Cortex of kidney (tissue), 1 donor: ENCODE measurements around the gene TTYH3.
"Not testable (repeated sequence)": the region's sequence is repeated elsewhere in the genome, so short reads cannot be mapped to it uniquely, and the experiment has no call there.

Experiments
- DNase-seq: peaks from one replicate; lab custom pipeline; 2025; lab: John Stamatoyannopoulos, UW

The TTYH3 gene, protein sequence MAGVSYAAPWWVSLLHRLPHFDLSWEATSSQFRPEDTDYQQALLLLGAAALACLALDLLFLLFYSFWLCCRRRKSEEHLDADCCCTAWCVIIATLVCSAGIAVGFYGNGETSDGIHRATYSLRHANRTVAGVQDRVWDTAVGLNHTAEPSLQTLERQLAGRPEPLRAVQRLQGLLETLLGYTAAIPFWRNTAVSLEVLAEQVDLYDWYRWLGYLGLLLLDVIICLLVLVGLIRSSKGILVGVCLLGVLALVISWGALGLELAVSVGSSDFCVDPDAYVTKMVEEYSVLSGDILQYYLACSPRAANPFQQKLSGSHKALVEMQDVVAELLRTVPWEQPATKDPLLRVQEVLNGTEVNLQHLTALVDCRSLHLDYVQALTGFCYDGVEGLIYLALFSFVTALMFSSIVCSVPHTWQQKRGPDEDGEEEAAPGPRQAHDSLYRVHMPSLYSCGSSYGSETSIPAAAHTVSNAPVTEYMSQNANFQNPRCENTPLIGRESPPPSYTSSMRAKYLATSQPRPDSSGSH

DNA sequence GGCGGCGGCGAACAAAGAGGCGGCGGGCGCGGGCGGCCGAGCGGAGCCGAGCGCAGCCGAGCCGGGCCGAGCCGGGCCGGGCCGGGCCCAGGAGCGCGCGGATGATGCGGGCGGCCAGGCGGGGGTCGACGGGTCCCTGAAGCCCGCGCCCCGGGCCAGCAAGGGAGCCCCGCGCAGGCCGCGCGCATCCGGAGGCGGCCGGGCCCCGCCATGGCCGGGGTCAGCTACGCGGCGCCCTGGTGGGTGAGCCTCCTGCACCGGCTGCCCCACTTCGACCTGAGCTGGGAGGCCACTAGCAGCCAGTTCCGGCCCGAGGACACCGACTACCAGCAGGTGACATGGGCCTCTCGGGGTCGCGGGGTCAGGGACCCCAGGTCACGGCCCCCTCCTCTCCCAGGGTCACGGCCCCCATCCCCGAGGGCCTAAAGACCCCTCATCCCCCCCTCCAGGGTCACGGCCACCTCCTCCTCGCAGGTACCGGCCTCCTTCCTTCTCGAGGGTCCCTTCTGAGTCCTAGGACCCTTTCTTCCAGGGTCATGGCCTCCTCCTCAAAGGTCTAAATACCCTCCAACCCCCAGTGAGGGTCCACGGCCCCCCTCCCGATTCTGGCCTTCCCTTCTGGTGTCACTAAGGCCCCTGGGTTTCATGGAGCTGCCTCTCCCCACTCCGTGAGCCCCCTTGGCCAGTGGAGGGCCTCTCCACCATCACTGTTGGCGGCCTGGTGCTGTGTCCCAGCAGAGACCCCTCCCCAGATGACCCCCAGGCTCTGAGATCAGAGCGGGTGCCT, at the start of gene TTYH3:
TTYH3 (plus strand) TSS at position 41 of the 787 bp plus-strand sequence; CDS start at position 211, 170 bp downstream.
- DNase-seq: no peak

DNA sequence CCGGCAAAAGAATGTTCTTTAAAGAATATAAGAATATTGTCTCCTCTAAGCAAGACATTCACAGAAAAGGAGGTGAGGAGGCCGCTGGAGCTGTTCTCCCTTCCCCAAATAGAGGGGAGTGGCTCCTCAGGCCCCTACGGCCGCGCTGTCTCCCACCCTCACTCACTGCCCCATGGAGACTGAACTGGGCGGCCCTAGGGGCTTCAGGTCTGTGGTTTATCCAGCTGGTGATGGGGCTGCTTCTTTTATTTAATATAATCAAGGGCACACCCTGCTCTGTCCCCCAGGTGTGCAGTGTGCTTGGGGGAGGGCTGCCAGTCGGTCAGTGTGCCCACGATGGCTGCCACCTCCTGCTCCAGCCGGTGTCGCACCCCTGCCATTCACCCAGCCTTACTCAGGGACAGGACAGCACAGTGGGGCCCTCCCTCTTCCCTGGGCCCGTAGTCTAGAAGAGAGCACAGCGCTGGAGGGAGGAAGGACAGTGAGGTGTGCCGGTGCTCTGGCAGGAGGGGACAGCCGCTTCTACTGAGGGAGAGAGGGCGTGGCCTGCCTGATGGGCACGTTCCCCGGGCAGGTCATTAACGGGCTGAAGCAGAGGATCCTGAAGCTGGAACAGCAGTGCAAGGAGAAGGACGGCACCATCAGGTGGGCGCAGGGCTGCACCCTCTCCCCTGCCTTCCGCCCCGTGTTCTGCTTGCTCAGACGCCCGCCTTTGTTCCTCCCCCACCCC, 49.6 kb upstream of the TTYH3 start:
- no peak for DNase-seq

DNA sequence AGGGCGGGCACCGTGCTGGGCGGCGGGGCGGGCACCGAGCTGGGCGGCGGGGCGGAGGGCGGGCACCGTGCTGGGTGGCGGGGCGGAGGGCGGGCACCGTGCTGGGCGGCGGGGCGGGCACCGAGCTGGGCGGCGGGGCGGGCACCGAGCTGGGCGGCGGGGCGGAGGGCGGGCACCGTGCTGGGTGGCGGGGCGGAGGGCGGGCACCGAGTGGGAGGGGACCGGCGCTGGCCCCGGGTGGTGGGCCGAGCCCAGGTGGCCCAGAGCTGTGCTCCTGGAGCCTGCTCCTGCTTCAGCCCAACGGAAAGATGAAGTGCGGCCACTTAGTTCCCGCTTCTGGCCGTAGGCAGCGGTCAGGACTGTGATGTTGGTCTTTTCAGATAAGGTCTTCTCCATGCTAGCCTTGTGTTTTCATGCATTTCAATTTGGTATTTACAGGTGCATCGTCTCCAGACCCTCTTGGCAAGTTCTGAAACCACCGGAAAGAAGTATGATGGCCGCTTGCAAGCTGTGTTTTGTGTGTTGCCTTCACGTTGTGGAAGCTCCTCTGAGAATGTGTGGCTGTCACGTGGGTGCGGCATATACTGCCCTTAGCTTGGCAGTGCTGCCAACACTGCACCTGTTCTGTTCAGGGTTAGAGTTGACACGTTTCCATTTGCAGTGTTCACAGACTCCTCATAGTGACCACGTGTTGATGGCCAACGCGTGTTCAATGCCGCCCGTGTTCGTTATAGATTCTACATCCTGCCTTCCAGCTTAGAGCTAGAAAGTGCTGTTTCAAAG, 47.8 kb upstream of the TTYH3 start:
- DNase-seq: no peak

DNA sequence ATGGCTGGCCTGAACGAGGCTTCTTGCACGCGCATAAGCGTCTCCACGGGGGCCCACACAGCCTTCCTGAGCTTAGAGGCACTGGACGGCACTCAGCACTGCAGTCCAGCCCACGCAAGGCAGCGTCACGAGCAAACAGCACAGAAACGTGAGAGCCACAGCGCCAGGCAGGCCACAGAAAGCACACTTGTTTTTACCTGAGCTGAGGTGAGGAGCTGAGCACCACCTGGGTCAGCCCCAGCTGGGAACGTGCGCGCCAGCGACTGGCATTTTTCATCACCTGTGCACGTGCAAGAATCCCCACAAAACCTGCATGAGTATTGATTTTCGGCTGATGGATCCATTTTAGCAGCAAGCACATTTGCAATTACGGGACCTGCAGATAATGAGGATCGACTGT, 46.3 kb upstream of the TTYH3 start:
- DNase-seq: no peak

DNA sequence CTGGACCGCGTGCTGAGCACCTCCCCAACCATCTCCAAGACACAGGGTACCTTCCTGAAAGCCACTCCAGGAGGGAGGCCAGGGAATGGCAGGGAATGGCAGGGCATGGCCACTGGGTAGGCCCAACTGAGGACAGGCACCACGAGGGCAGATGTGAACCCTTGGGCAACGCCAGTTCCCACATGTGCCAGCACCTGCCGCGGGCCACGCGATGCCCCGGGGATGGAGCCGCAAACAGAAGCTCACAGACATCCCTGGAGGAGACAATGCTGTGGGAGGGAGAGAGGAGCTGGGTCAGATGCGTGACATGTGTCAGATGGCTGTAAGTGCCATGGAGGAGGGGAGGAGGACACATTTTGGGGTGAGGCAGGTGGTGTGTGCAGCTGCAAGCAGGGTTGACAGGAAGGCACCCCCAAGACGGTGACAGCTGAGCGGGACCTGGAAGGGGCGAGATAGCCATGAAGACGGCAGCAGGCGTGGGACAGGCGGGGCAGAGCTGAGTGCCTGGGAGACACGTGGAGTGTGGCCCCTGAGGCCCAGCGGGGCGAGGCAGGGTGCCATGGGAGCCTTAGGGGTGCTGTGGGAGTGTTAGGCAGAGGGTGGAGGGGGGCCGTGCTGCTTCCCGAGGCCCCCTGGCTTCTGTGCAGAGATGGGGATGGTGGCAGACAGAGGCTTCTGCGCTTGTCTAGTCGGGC, 45.3 kb upstream of the TTYH3 start:
- DNase-seq: no peak

DNA sequence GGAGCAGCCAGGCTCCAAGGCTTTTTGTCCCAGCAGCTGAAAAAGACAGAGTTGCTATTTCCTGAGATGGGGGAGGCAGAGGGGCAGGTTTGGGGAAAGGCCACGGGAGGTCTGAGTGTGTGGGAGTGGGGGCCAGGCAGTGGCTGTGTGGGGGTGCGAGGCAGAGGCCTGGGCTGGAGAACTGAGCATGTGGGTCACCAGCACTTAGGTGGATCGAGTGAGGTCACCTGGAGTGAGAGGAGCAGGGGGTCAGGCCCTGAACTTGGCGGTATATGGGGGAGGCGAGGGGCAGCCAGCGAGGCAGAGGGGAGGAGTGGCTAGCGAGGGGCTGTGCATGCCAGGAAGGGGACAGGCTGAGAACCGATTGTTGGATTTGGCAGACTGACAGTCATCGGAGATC, 44.7 kb upstream of the TTYH3 start:
- DNase-seq: no peak

DNA sequence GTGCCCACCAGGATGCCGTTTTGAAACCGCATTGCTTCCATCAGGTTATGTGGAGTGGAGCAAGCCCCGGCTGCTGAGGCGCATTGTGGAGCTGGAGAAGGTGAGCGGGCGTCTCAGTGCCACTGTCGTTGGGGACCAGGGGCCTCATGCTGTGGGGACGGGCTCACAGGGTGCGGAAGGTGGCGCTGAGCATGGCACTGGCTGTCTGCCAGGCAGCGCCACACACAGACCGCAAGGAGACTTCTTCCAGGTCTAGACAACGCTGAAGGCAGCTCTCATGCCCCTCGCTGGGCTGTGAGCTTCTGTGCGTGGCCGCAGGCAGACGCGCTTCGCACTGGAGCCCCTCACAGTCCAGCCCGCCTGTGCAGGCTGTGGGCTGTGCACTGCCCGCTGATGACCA, 44.0 kb upstream of the TTYH3 start:
- DNase-seq: no peak

DNA sequence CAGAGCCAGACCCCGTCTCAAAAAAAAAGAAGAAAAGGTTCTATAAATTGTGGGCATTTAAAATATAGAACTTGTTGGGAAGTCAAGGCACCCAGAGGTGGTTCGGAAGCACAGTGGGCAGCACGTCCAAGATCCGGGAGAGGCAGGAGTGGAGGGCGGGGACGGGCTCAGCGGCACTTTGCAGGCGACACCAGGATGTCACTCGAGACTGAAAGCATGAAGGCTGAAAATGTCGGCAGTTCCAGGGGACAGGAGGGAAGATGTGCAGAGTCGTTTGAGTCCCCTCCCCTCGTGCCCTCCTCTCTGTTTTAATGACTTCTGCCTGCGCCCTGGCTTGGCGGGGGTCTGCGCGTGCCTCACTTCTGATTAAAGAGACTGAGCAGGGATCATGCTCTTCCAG, 42.4 kb upstream of the TTYH3 start:
- DNase-seq: no peak

DNA sequence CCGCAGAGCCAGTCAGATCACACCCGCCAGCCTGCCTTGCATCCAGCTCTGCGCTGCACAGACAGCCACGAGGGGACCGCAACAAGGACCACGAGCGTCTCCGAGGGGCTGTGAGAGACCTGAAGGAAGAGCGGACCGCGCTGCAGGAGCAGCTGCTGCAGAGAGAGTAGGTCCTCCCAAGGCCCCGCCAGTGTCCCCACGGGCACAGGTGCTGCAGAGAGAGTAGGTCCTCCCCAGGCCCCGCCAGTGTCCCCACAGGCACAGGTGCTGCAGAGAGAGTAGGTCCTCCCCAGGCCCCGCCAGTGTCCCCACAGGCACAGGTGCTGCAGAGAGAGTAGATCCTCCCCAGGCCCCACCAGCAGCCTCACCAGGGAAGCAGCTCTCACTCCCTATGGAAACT, 41.8 kb upstream of the TTYH3 start:
- DNase-seq: not testable (repeated sequence)

DNA sequence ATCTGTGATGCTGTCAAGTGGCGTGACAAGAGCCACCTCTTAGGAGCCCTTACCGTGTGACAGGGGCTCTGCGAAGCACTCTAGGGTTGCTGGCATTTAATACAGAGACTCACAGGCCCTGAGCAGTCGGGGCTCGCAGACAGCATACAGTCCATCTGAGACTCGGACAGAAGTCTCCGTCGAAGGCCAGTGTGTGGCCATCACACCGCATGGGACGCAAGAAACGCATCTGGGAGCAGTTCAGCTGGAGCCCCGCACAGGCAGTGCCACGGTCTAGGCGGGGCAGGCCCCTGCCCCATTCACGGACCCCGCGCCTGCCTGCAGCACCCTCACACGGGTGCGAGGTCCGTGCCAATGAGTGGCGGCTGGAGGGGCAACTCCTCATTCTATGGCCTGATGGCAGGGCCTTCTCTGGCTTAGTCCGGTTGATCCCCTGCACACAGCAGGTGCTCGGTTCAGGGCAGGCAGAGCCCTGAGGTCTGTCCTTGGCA, 39.4 kb upstream of the TTYH3 start:
- DNase-seq: no peak

DNA sequence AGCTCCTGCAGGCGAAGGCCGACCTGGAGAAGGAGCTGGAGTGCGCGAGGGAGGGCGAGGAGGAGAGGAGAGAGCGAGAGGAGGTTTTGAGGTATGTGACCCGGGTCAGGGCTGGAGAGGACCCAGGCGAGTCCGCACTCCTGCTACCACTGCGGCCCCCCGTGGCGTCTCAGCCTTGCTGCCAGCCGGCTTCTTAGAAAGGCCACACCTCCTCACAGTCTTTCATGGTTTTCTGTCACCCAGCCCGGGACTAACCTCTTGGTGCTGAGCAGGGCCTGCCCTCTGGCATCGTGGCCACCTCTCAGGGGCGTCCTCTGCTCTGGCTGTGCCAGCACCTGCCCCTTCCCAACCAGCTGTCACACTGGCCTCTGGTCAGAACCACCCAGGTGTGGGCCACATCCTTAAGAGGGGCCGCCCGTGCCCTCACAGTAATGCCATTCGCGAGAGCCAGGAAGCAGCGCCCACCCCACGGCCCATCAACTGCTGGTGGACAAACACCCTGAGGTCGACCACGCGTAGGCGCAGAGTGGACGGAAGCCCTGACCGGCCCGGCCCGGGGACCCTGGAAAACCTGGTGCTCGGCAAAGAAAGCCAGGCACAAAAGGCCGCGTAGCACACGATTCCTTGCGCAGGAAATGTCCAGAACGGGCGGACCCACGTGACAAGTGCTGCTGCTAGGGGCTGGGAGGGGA, 38.6 kb upstream of the TTYH3 start:
- DNase-seq: no peak

DNA sequence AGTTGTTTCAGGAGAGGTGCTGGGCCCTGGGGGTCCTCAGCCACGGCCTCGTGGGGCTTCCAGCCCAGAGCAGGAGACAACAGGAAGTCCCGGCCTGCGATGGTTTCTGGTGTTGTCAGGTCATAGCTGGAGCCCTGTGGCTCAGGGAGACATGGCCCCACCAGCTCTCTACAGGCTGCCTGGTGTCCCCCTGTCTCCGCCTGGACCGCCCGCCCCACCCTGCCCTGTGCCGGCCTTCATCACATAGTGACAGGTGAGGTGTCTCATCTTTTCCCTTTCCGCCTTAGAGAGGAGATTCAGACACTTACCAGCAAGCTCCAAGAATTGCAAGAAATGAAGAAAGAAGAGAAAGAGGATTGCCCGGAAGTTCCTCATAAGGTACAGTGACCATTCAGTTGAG, 37.2 kb upstream of the TTYH3 start:
- no peak for DNase-seq

DNA sequence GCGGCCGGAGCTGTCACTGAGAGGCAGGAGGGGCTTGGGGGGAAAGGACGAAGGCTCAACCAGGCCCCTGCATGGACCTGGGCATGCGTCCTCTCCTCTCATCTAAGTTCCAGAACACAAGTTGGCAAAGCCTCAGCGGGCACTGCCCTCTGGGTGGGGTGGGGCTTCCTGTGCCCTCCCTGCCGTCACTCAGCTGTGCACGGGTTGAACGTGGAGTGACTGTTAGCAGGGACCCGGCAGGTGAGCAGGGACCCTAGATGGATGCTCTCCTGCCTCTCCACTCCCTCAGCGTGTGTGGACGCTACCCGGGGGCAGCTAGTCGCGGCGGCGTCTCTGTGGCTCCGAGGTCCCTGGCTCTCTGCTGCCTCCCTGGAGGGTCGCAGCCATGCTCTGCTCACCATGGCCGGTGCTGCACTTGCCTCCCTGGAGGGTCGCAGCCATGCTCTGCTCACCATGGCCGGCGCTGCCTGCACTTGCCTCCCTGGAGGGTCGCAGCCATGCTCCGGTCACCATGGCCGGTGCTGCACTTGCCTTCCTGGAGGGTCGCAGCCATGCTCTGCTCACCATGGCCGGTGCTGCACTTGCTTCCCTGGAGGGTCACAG, 36.4 kb upstream of the TTYH3 start:
- DNase-seq: no peak

DNA sequence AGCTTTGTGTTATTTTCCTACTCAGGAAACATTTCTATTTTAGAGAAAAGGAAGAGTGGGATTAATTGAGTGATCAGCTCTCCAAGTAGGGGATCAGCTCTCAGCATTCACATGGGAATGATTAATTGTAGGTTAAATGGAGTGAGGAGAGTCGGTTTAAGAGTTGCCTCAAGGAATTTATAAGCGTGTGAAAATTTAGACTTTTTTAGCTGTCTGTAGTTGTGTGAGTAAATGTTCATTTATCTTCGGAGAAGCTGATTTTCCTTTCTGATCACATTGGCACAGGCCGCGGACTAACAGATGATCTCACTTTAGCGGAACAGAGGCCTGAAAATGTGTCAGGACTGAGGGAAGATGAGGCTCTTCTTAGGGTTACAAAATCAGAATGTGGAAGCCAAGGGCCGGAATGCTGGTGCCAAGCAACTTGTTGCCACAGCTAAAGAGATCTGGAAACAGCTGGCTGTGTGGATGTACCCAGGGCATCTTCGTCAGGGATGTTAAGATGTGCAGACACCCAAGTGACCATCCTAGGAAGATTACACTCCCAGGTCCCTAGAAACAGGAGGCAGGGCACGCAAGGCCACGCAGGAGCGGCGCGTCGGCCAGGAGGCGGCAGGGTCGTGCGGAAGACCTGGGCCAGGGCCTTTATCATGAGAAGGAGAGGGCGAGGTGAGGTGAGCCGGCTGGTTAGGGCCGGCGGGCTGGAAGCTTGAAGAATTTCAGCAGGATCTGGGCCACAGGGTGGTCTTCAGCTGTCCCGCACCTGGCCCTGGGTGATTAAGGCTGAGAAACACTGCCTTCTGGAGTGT, 35.1 kb upstream of the TTYH3 start:
- DNase-seq: no peak

DNA sequence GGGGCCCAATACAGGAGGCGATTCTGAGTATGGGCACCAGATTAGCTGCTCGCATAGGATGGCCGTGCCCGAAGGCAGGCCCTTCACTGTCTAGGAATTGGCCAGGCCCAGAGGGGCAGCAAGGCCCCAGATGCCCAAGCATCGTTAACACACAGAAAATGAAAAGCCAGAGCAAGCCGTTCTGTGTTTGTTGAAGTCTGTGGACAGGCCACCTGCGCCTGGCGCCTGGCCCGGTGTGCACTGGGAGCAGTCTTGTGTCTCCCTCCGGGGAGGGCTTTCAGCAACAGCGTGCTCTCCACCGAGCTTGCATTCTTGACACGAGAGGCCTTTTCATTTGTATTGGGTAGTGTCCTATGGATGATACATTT, 34.5 kb upstream of the TTYH3 start:
- DNase-seq: no peak

DNA sequence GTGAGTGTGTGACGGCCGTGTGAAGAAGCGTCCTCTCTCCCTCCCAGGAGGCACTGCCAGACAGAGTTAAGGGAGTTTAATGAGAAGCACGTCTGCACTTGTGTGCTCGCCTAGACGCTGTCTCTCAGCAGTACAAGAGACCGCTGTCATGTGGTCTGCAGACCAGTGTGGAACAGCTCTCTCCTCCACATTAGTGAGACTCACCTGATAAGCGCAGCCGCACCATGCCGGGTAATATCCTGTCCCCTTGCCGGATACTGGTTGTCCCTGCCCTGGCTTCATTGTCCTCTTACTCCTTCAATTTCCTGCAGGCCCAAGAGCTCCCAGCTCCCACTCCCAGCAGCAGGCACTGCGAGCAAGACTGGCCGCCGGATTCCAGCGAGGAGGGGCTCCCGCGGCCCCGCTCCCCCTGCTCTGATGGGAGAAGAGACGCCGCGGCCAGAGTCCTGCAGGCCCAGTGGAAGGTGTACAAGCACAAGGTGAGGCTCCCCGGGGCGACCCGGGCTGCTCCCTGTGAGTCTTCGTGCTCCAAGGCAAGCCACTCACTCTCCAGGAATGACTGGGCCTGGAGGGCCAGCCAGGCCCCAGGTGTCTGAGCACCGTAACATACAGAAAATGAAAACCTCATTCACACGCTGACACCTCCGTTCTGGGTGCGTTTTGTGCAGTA, 33.5 kb upstream of the TTYH3 start:
- DNase-seq: no peak

DNA sequence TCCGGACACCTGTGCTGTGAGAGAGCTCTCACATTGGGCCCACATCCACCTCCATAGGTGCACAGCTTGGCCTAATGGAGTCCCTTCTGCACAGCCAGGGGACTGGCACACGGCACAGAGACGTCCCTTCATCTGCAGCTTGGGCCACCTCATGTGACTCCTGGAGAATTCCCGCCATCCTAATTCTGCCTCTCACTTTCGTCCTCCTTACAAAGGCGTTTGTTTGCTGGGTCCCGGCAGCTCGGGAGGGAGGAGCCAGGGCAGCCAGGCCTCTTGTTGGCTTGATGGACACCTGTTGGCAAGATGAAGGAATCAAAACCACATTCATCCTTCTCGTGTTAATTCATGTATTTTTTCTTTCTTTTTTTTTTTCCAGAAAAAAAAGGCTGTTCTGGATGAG, 30.7 kb upstream of the TTYH3 start:
- DNase-seq: no peak

DNA sequence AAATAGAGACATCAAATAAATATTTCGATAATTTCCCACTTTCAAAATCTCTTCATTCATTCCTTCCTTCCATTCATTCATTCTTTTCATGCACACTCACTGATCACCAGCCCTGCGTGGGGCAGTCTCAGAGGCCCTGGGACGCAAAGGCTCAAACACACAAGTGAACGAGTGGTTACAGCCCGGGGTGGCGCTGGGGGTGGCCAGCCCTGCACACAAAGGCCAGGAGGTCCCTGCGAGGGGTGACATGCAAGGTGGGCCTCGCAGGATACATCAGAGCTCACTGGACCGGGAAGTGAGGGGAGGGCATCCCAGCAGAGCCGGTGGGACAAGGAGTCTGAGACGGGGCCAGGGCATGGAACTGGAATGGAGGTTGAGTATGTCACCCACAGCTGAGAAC, 29.9 kb upstream of the TTYH3 start:
- DNase-seq: no peak
